Glutamatergic neuron (in vitro differentiated cells): ENCODE data around the gene ZNF184. TPM values are rescaled to one million over a fixed set of nuclear protein-coding genes. Genes with fewer than 3 reads are reported as not detected.

ENCODE experiments used
- DNase-seq: peaks from one replicate; pipeline ENCODE4 v3.0.0; 2022
- H3K27ac Mint-ChIP-seq: one replicate; pipeline ENCODE4 v1.8.0; 2020; ENCODE audit warnings: mild to moderate bottlenecking, mixed read lengths, inconsistent platforms; ENCODE audit not compliant: unreplicated experiment
- H3K27me3 Mint-ChIP-seq: one replicate; pipeline ENCODE4 v1.8.0; 2020; ENCODE audit warnings: mild to moderate bottlenecking, moderate library complexity, mixed read lengths, inconsistent platforms; ENCODE audit not compliant: unreplicated experiment
- H3K36me3 Mint-ChIP-seq: one replicate; pipeline ENCODE4 v1.8.0; 2020; ENCODE audit warnings: mild to moderate bottlenecking, mixed read lengths, inconsistent platforms; ENCODE audit not compliant: unreplicated experiment
- H3K4me1 Mint-ChIP-seq: one replicate; pipeline ENCODE4 v1.8.0; 2020; ENCODE audit warnings: mild to moderate bottlenecking, low read depth, mixed read lengths, inconsistent platforms; ENCODE audit not compliant: unreplicated experiment
- H3K4me3 Mint-ChIP-seq: one replicate; pipeline ENCODE4 v1.8.0; 2020; ENCODE audit warnings: mild to moderate bottlenecking, mixed read lengths, inconsistent platforms; ENCODE audit not compliant: unreplicated experiment
- H3K9me3 Mint-ChIP-seq: one replicate; pipeline ENCODE4 v1.8.0; 2020; ENCODE audit warnings: mild to moderate bottlenecking, moderate library complexity, mixed read lengths, inconsistent platforms; ENCODE audit not compliant: unreplicated experiment
- total RNA-seq: library from RNA; stranded (reverse); fragmentation: NEBNext Ultra II Directional; extraction: Animal tissue kit (Norgen Biotek cat#: 25700); gene quantifications from one replicate; pipeline ENCODE4 v1.2.1, GENCODE V29; 2021; ENCODE audit not compliant: unreplicated experiment
- TF ChIP-seq, protein P1 (sequence below): fragments of 200-600 bp; sonication (generic); IDR thresholded peaks from one replicate; pipeline ENCODE4 v1.5.0; 2021; ENCODE audit not compliant: partially characterized antibody, unreplicated experiment

Gene ZNF184
- total RNA-seq, 1 donor from 2014 or later, result 10.8 TPM

DNA sequence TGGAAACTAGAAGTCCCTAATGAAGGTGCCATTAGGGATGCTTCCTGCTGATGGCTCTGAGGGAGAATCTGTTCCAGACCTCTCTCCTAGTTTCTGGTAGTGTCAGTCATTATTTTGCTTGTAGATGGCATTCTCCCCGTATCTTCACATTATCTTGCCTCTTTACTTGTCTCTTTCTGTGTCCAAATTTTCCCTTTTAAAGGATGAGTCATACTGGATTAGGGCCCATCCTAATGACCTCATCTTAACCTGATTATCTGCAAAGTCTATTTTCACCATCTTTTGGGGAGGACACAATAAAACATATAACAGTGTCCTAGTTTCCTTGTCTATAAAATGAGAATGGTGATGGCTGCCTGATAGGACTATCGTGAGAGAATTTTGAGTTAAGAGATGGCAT is 57.0 kb downstream of the ZNF184 start:
- H3K36me3 Mint-ChIP-seq, result no peaks in the 10 kb centered on the region
- TF ChIP-seq, protein P1, sequence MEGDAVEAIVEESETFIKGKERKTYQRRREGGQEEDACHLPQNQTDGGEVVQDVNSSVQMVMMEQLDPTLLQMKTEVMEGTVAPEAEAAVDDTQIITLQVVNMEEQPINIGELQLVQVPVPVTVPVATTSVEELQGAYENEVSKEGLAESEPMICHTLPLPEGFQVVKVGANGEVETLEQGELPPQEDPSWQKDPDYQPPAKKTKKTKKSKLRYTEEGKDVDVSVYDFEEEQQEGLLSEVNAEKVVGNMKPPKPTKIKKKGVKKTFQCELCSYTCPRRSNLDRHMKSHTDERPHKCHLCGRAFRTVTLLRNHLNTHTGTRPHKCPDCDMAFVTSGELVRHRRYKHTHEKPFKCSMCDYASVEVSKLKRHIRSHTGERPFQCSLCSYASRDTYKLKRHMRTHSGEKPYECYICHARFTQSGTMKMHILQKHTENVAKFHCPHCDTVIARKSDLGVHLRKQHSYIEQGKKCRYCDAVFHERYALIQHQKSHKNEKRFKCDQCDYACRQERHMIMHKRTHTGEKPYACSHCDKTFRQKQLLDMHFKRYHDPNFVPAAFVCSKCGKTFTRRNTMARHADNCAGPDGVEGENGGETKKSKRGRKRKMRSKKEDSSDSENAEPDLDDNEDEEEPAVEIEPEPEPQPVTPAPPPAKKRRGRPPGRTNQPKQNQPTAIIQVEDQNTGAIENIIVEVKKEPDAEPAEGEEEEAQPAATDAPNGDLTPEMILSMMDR, result no peak
- H3K27me3 Mint-ChIP-seq, result no peaks in the 10 kb centered on the region
- no peak for DNase-seq
- no peak overlapping the region for H3K4me3 Mint-ChIP-seq
- no peak overlapping the region for H3K27ac Mint-ChIP-seq
- H3K9me3 Mint-ChIP-seq, result no peaks in the 10 kb centered on the region
- H3K4me1 Mint-ChIP-seq, result no peaks in the 10 kb centered on the region

DNA sequence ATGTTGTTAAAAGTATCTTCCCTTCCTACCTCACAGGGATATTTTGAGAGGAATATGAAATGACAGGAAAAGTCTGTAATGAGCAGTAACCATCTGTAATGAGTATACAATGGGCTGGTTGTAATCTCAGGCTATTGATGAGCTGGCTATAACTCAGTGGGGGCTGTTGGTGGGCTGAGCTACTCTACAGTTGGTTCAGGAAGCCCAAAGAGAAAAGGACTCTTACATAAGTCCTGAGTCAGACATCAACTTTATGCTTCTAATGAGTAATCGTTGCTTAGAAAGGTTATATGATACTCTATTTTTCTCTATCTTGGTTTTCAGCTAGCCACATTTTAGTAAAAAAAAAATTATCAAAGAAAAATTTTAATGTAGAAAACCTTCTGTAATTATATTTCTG is 57.9 kb downstream of the ZNF184 start:
- Mint-ChIP-seq H3K27me3 (no peaks in the 10 kb centered on the region), H3K4me3 (no peak overlapping the region), H3K9me3 (no peaks in the 10 kb centered on the region), H3K36me3 (no peaks in the 10 kb centered on the region), H3K27ac (no peak overlapping the region), H3K4me1 (no peaks in the 10 kb centered on the region)
- DNase-seq, result no peak
- TF ChIP-seq, protein P1, result no peak

- TF ChIP-seq, protein P1, result no peak
- Mint-ChIP-seq H3K27me3 (no peaks in the 10 kb centered on the region), H3K4me1 (no peaks in the 10 kb centered on the region), H3K9me3 (no peaks in the 10 kb centered on the region), H3K36me3 (no peaks in the 10 kb centered on the region), H3K4me3 (no peak overlapping the region), H3K27ac (no peak overlapping the region)
- no peak for DNase-seq
Measured at GRCh38 chr6:27414300-27414699, 58.6 kb downstream of the ZNF184 start.

DNA sequence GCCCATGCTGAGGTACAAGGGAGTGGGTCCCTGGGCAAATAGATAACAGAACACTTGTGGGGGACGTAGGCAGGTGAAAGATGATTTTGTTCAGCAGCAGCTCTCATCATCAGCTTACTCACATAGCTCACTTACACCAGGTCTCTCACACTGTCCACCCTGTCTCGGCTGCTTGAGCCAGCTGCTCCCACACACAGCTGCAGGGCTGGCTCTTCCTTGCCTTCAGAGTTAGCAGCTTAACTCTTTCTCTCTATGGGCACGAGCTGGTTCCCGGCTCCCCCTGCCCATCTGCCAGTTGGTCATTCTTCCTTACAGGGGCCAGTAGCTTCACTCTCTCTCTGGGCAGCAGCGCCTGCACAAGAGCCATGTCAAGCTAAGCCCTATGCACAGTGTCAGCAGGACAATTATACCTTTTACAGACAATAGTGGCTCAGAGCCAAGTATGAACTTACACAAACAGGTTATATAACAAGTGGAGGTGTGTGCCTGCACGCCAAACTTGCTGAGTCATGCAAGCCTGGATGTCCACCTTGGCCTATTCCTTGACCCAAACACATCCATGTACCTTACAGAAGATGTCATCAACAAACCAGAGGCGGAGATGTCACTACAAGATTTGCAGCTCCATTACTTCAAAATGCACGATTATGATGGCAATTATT is 65.6 kb downstream of the ZNF184 start:
- Mint-ChIP-seq H3K27me3 (no peaks in the 10 kb centered on the region), H3K36me3 (peaks cover 24% of the 10 kb centered on the region), H3K9me3 (no peaks in the 10 kb centered on the region), H3K4me3 (no peak overlapping the region), H3K4me1 (no peaks in the 10 kb centered on the region), H3K27ac (no peak overlapping the region)
- TF ChIP-seq, protein P1, result no peak
- DNase-seq, result no peak

DNA sequence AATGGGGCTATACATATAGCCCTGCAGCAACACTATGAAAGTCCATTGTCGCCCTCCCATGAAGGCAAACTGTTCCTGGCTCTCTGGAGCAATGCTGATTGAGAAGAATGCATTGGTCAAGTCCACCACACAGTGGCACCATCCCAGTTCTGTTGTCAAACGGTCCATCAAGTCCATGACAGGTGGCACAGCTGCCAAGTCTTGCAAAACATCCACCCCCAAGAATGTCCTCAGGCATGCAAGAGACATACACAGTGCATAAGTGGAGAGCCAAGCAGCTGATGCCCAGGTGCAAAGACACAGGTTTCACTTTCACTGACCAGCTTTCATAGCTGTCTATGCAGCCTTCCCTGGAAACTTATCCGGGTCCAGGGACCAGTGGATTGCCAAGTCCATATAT is 66.8 kb downstream of the ZNF184 start:
- no peaks in the 10 kb centered on the region for H3K4me1 Mint-ChIP-seq
- no peak for DNase-seq
- peaks cover 1% of the 10 kb centered on the region for H3K27me3 Mint-ChIP-seq
- H3K4me3 Mint-ChIP-seq, result no peak overlapping the region
- TF ChIP-seq, protein P1, result no peak
- H3K9me3 Mint-ChIP-seq, result peaks cover 3% of the 10 kb centered on the region
- H3K27ac Mint-ChIP-seq, result no peak overlapping the region
- peaks cover 36% of the 10 kb centered on the region for H3K36me3 Mint-ChIP-seq
